ENCODE measurements around the gene ADAMTS13. TPM values are rescaled to one million over a fixed set of nuclear protein-coding genes. Genes with fewer than 3 reads are reported as not detected.

Gene ADAMTS13
- total and polyA plus RNA-seq, 8 donors: 1.5 to 18.9 (median 3.1) TPM

GRCh38 chr9:133505186-133505830, 83.1 kb downstream of the ADAMTS13 start:
- H3K27me3 ChIP-seq: no peaks in the 10 kb centered on the region
- H3K36me3 ChIP-seq: no peaks in the 10 kb centered on the region
- DNase-seq: peak in 1 of 6 donors; percentile 10
- intact Hi-C loops (cut with DNase I): no loop called here
- no peak for FAIRE-seq
- no peak for TF ChIP-seq CTCF (IDR thresholded peaks at IDR 0.05)
- H3K4me1 ChIP-seq: peaks cover 4 to 11% (median 8%) of the 10 kb centered on the region in 3 donors
- 87 to 91% methylated on average over 13 of the region's 13 CpGs for WGBS, 2 donors
- no peak overlapping the region for H3K4me3 ChIP-seq
- ATAC-seq: no peak
- H3K27ac ChIP-seq: no peak overlapping the region
- no peaks in the 10 kb centered on the region for H3K9me3 ChIP-seq

- no peaks in the 10 kb centered on the region for H3K27me3 ChIP-seq
- ATAC-seq (peak in 2 of 4 donors; percentile 8 to 34), FAIRE-seq (no peak), DNase-seq (peak in 2 of 6 donors; percentile 40 to 69)
- no peak overlapping the region for H3K4me3 ChIP-seq
- no peak overlapping the region for H3K27ac ChIP-seq
- peaks cover 4 to 11% (median 8%) of the 10 kb centered on the region in 3 donors for H3K4me1 ChIP-seq
- no peaks in the 10 kb centered on the region for H3K36me3 ChIP-seq
- intact Hi-C loops (cut with DNase I): no loop called here
- no peaks in the 10 kb centered on the region for H3K9me3 ChIP-seq
- no peak for TF ChIP-seq CTCF (IDR thresholded peaks at IDR 0.05)
- WGBS, 2 donors: 72 to 75% methylated on average over 23 of the region's 23 CpGs
Measured at GRCh38 chr9:133505901-133506652, 83.9 kb downstream of the ADAMTS13 start.

- H3K4me1 ChIP-seq: peaks cover 4 to 11% (median 8%) of the 10 kb centered on the region in 3 donors
- FAIRE-seq: no peak
- H3K4me3 ChIP-seq: no peak overlapping the region
- peak; percentile 25 to 63 (median 47) for ATAC-seq
- H3K27me3 ChIP-seq: no peaks in the 10 kb centered on the region
- no peak for TF ChIP-seq CTCF (IDR thresholded peaks at IDR 0.05)
- no peak overlapping the region for H3K27ac ChIP-seq
- H3K36me3 ChIP-seq: no peaks in the 10 kb centered on the region
- H3K9me3 ChIP-seq: no peaks in the 10 kb centered on the region
- DNase-seq: peak in 2 of 6 donors; percentile 44 to 81
- intact Hi-C loops (cut with DNase I): no loop called here
- whole genome bisulfite sequencing, 2 donors: 19 to 28% methylated on average over 18 of the region's 18 CpGs
Measured at GRCh38 chr9:133506653-133507038, 84.5 kb downstream of the ADAMTS13 start.

- Histone ChIP-seq H3K36me3 (no peaks in the 10 kb centered on the region), H3K27me3 (no peaks in the 10 kb centered on the region), H3K4me3 (no peak overlapping the region), H3K27ac (no peak overlapping the region), H3K4me1 (peaks cover 4 to 11% (median 8%) of the 10 kb centered on the region in 3 donors), H3K9me3 (no peaks in the 10 kb centered on the region)
- FAIRE-seq: no peak
- no peak for TF ChIP-seq CTCF (IDR thresholded peaks at IDR 0.05)
- intact Hi-C loops (cut with DNase I): no loop called here
- ATAC-seq: no peak
- peak in 2 of 6 donors; percentile 21 to 52 for DNase-seq
- WGBS, 2 donors: 86 to 91% methylated on average over 24 of the region's 24 CpGs
Measured at GRCh38 chr9:133507246-133507965, 85.2 kb downstream of the ADAMTS13 start.

All from pancreas (tissue), 10 donors.